WTC11 (cell line): Measurements from ENCODE around the gene KIF12. TPM values are rescaled to one million over a fixed set of nuclear protein-coding genes. Genes with fewer than 3 reads are reported as not detected.
A peak's percentile ranks its signal among the peaks of the same experiment; 100 is the strongest.

Experiments
- ATAC-seq: fragments of 200-7000 bp; cut with Tn5 transposase; 2 replicates; pipeline ENCODE4 v1.10.0; 2021; ENCODE audit warnings: mild to moderate bottlenecking, moderate library complexity
- CTCF ChIA-PET: fragments of 300-600 bp; sonication (Branson Sonifier 250); formaldehyde crosslinking; loops from one replicate; lab custom pipeline; 2021; ENCODE audit warnings: antibody characterized with exemption; lab: Charles Lee
- POLR2A ChIA-PET: fragments of 350-600 bp; sonication (Branson Sonifier 250); formaldehyde crosslinking; loops from one replicate; lab custom pipeline; 2021; ENCODE audit warnings: antibody characterized with exemption; lab: Charles Lee
- DNase-seq: peaks from one replicate; pipeline ENCODE4 v3.0.0; 2021; ENCODE audit warnings: low spot score
- H3K27ac Mint-ChIP-seq: 2 replicates; pipeline ENCODE4 v1.8.0; 2021; ENCODE audit warnings: mixed read lengths
- H3K27me3 Mint-ChIP-seq: 2 replicates; pipeline ENCODE4 v1.8.0; 2021; ENCODE audit warnings: low read depth, mild to moderate bottlenecking, moderate library complexity, mixed read lengths
- H3K36me3 Mint-ChIP-seq: 2 replicates; pipeline ENCODE4 v1.8.0; 2021; ENCODE audit warnings: mixed read lengths
- H3K4me1 Mint-ChIP-seq: 2 replicates; pipeline ENCODE4 v1.8.0; 2022; ENCODE audit warnings: mixed read lengths
- H3K4me3 Mint-ChIP-seq: 2 replicates; pipeline ENCODE4 v1.8.0; 2021; ENCODE audit warnings: mild to moderate bottlenecking, moderate library complexity, mixed read lengths
- H3K9me3 Mint-ChIP-seq: 2 replicates; pipeline ENCODE4 v1.8.0; 2021; ENCODE audit warnings: mixed read lengths
- AR ChIP-seq: fragments of 250-450 bp; sonication (Bioruptor Pico); IDR thresholded peaks from 2 replicates; pipeline ENCODE4 v1.9.0; 2021; ENCODE audit warnings: mild to moderate bottlenecking
- ELF4 ChIP-seq: sonication (generic); formaldehyde crosslinking; IDR thresholded peaks from 2 replicates; pipeline ENCODE4 v1.8.1; 2022; ENCODE audit warnings: low read depth, mild to moderate bottlenecking, moderate library complexity, missing genetic modification reagents
- GTF2I ChIP-seq: fragments of 250-450 bp; sonication (Bioruptor Pico); conservative IDR thresholded peaks from 2 replicates; pipeline ENCODE4 v1.4.0; 2021; ENCODE audit warnings: mild to moderate bottlenecking
- HMGA2 ChIP-seq: fragments of 250-450 bp; sonication (Bioruptor Pico); IDR thresholded peaks from 2 replicates; pipeline ENCODE4 v1.4.0; 2021; ENCODE audit warnings: mild to moderate bottlenecking, moderate library complexity
- IRF2 ChIP-seq: sonication (generic); formaldehyde crosslinking; IDR thresholded peaks from 2 replicates; pipeline ENCODE4 v1.8.0; 2022; ENCODE audit warnings: low read depth, missing genetic modification reagents, borderline replicate concordance
- JAZF1 ChIP-seq: fragments of 250-450 bp; sonication (Bioruptor Pico); IDR thresholded peaks from 2 replicates; pipeline ENCODE4 v1.9.0; 2021; ENCODE audit warnings: moderate library complexity, mild to moderate bottlenecking, inconsistent platforms
- NFYB ChIP-seq: sonication (generic); formaldehyde crosslinking; conservative IDR thresholded peaks from 2 replicates; pipeline ENCODE4 v1.8.0; 2022; ENCODE audit warnings: low read depth, missing genetic modification reagents
- SP1 ChIP-seq: sonication (generic); formaldehyde crosslinking; conservative IDR thresholded peaks from 2 replicates; pipeline ENCODE4 v1.8.1; 2022; ENCODE audit warnings: missing genetic modification reagents
- TCF7 ChIP-seq: sonication (generic); formaldehyde crosslinking; IDR thresholded peaks from 2 replicates; pipeline ENCODE4 v1.8.0; 2022; ENCODE audit warnings: mild to moderate bottlenecking, low read depth, missing genetic modification reagents, moderate library complexity
- ZBTB43 ChIP-seq: sonication (generic); formaldehyde crosslinking; IDR thresholded peaks from 2 replicates; pipeline ENCODE4 v1.8.1; 2023; ENCODE audit warnings: mild to moderate bottlenecking, missing genetic modification reagents
- ZNF219 ChIP-seq: sonication (generic); formaldehyde crosslinking; IDR thresholded peaks from 2 replicates; pipeline ENCODE4 v1.8.0; 2023; ENCODE audit warnings: missing genetic modification reagents, mild to moderate bottlenecking, borderline replicate concordance
- ZNF232 ChIP-seq: sonication (generic); formaldehyde crosslinking; IDR thresholded peaks from 2 replicates; pipeline ENCODE4 v1.8.0; 2022; ENCODE audit warnings: mild to moderate bottlenecking, missing genetic modification reagents
- ZNF423 ChIP-seq: fragments of 250-450 bp; sonication (Bioruptor Pico); IDR thresholded peaks from 2 replicates; pipeline ENCODE4 v2.1.2; 2022; ENCODE audit warnings: mild to moderate bottlenecking, moderate library complexity
- total RNA-seq: library from RNA; stranded (reverse); gene quantifications from 3 replicates; pipeline ENCODE4 v1.2.3, GENCODE V29; 2021
- TF ChIP-seq, protein P1 (sequence below): sonication (generic); formaldehyde crosslinking; IDR thresholded peaks from 2 replicates; pipeline ENCODE4 v1.8.0; 2023; ENCODE audit warnings: mild to moderate bottlenecking, missing genetic modification reagents
- TF ChIP-seq, protein P2 (sequence below): sonication (generic); formaldehyde crosslinking; IDR thresholded peaks from 2 replicates; pipeline ENCODE4 v1.8.1; 2023; ENCODE audit warnings: mild to moderate bottlenecking, missing genetic modification reagents
- TF ChIP-seq, protein P3 (sequence below): sonication (generic); formaldehyde crosslinking; IDR thresholded peaks from 2 replicates; pipeline ENCODE4 v1.8.1; 2022; ENCODE audit warnings: low read depth, missing genetic modification reagents, borderline replicate concordance

The KIF12 gene
- total RNA-seq, 1 experiment from 2014 or later: 4.0 TPM

- DNase-seq (peak; percentile 89), ATAC-seq (peak; percentile 87)
- Mint-ChIP-seq H3K4me3 (peak overlapping the region; percentile 87), H3K27ac (no peak overlapping the region), H3K36me3 (peaks cover 6% of the 10 kb centered on the region), H3K4me1 (peaks cover 18% of the 10 kb centered on the region), H3K9me3 (peaks cover 11% of the 10 kb centered on the region), H3K27me3 (peaks cover 70% of the 10 kb centered on the region)
- peak; percentile 46; the same call in 1 of the 2 replicates for TF ChIP-seq ZNF423 (CRISPR knock-in tag)
- TF ChIP-seq SP1: 0 out of 2 replicates have a peak, but pooled peaks have one; percentile 8
- TF ChIP-seq ZBTB43: no peak
- CTCF ChIA-PET: interaction anchor here (1.2 to 7.4 kb wide), 6 partner anchors 10 to 192 kb away, joined by 4 to 101 read pairs (median 30); partner anchors contain the start of gene AMBP
- POLR2A ChIA-PET: interaction anchor here (0.5 to 1.5 kb wide), 2 partner anchors 10 to 15 kb away, joined by 3 to 5 read pairs; no protein-coding TSS in a partner anchor
Measured at GRCh38 chr9:114098021-114098935, 814 bp downstream of the KIF12 start.

DNA sequence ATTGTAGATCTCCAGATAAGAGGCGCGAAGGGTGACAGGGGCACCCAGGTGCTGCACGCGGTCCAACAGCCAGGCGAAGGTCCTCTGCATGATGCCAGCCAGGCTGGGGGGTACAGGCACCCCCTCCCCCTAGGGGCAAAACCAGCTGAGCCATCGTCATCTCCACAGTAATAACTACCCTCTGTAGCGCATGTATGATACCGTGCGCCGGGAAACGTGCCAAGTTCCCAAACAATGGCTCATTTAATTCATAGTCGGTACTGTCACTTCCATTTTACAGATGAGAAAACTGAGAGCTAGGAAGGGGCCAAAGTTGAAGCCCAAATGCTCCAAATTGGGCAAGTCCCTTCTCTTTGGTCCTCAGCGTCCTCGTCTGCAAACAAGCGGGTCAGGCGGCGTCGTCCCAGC lies 1.5 kb downstream of the KIF12 start:
- DNase-seq: no peak
- TF ChIP-seq ELF4: no peak
- peak; percentile 86 for TF ChIP-seq GTF2I
- Mint-ChIP-seq H3K9me3 (peaks cover 9% of the 10 kb centered on the region), H3K27me3 (peaks cover 63% of the 10 kb centered on the region), H3K36me3 (peaks cover 5% of the 10 kb centered on the region), H3K4me1 (peaks cover 18% of the 10 kb centered on the region), H3K4me3 (peak overlapping the region; percentile 67), H3K27ac (no peak overlapping the region)
- no peak for ATAC-seq
- ChIA-PET POLR2A (interaction anchor here (0.5 kb wide), 1 partner anchor 14 kb away, joined by 3 read pairs; no protein-coding TSS in a partner anchor), CTCF (interaction anchor here (2.3 to 7.4 kb wide), 4 partner anchors 11 to 193 kb away, joined by 12 to 101 read pairs (median 66); no protein-coding TSS in a partner anchor)

DNA sequence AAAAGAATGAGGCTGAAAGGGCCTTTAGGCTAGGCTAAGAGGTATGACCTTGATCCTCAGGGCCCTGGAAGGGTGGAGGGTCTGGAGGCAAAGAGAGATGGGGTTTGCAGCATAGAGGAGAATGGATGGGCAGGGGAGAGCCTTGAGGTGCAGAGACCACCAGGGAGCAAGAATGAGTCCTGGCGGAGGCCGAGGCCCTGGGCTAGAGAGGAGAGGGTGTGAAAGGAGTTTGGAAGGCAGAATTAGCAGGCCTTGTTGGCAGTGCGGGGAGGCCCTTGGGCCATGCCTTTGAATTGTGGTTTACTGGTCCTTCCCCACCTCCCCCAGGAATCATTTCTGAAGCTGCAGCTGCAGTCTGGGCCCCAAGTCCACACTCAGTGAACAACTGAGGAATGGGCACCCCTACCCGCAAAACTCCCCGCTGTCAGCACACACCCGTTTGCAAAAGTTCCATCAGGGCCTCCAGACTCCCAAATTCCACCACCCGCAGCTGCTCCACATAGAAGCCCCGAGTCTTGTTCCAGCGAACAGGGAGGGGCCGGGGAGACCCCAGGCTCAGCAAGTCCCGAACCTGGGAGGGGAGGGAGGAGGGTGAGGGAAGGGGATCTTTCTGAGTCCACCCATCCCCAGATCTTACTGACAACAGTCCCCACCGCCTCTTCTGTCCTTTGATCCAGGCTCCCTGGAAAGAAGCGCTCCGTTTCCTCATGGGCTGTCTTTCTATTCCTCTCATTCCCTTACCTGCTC lies 2.1 kb downstream of the KIF12 start:
- peak overlapping the region; percentile 67 for H3K4me3 Mint-ChIP-seq
- no peak for ATAC-seq
- ChIA-PET CTCF (interaction anchor here (4.3 to 7.4 kb wide), 3 partner anchors 11 to 193 kb away, joined by 49 to 101 read pairs (median 84); no protein-coding TSS in a partner anchor), POLR2A (no interaction called here)
- H3K36me3 Mint-ChIP-seq: peaks cover 4% of the 10 kb centered on the region
- H3K27me3 Mint-ChIP-seq: peaks cover 59% of the 10 kb centered on the region
- H3K4me1 Mint-ChIP-seq: peaks cover 18% of the 10 kb centered on the region
- H3K9me3 Mint-ChIP-seq: peaks cover 6% of the 10 kb centered on the region
- no peak for DNase-seq
- H3K27ac Mint-ChIP-seq: no peak overlapping the region
- TF ChIP-seq ZBTB43: no peak
- no peak for TF ChIP-seq HMGA2 (CRISPR knock-in tag)
- TF ChIP-seq, protein P1, sequence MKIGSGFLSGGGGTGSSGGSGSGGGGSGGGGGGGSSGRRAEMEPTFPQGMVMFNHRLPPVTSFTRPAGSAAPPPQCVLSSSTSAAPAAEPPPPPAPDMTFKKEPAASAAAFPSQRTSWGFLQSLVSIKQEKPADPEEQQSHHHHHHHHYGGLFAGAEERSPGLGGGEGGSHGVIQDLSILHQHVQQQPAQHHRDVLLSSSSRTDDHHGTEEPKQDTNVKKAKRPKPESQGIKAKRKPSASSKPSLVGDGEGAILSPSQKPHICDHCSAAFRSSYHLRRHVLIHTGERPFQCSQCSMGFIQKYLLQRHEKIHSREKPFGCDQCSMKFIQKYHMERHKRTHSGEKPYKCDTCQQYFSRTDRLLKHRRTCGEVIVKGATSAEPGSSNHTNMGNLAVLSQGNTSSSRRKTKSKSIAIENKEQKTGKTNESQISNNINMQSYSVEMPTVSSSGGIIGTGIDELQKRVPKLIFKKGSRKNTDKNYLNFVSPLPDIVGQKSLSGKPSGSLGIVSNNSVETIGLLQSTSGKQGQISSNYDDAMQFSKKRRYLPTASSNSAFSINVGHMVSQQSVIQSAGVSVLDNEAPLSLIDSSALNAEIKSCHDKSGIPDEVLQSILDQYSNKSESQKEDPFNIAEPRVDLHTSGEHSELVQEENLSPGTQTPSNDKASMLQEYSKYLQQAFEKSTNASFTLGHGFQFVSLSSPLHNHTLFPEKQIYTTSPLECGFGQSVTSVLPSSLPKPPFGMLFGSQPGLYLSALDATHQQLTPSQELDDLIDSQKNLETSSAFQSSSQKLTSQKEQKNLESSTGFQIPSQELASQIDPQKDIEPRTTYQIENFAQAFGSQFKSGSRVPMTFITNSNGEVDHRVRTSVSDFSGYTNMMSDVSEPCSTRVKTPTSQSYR (CRISPR knock-in tag): no peak
- TF ChIP-seq NFYB (CRISPR knock-in tag): no peak
- no peak for TF ChIP-seq AR
- TF ChIP-seq JAZF1 (CRISPR knock-in tag): no peak
- TF ChIP-seq, protein P2, sequence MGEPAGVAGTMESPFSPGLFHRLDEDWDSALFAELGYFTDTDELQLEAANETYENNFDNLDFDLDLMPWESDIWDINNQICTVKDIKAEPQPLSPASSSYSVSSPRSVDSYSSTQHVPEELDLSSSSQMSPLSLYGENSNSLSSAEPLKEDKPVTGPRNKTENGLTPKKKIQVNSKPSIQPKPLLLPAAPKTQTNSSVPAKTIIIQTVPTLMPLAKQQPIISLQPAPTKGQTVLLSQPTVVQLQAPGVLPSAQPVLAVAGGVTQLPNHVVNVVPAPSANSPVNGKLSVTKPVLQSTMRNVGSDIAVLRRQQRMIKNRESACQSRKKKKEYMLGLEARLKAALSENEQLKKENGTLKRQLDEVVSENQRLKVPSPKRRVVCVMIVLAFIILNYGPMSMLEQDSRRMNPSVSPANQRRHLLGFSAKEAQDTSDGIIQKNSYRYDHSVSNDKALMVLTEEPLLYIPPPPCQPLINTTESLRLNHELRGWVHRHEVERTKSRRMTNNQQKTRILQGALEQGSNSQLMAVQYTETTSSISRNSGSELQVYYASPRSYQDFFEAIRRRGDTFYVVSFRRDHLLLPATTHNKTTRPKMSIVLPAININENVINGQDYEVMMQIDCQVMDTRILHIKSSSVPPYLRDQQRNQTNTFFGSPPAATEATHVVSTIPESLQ (CRISPR knock-in tag): no peak
- no peak for TF ChIP-seq IRF2 (CRISPR knock-in tag)
- TF ChIP-seq ZNF232: no peak
- TF ChIP-seq TCF7: no peak
- TF ChIP-seq, protein P3, sequence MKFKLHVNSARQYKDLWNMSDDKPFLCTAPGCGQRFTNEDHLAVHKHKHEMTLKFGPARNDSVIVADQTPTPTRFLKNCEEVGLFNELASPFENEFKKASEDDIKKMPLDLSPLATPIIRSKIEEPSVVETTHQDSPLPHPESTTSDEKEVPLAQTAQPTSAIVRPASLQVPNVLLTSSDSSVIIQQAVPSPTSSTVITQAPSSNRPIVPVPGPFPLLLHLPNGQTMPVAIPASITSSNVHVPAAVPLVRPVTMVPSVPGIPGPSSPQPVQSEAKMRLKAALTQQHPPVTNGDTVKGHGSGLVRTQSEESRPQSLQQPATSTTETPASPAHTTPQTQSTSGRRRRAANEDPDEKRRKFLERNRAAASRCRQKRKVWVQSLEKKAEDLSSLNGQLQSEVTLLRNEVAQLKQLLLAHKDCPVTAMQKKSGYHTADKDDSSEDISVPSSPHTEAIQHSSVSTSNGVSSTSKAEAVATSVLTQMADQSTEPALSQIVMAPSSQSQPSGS (CRISPR knock-in tag): no peak
- no peak for TF ChIP-seq ZNF219 (CRISPR knock-in tag)
